ENCODE measurements around the gene ACVRL1.

The ACVRL1 gene

DNA sequence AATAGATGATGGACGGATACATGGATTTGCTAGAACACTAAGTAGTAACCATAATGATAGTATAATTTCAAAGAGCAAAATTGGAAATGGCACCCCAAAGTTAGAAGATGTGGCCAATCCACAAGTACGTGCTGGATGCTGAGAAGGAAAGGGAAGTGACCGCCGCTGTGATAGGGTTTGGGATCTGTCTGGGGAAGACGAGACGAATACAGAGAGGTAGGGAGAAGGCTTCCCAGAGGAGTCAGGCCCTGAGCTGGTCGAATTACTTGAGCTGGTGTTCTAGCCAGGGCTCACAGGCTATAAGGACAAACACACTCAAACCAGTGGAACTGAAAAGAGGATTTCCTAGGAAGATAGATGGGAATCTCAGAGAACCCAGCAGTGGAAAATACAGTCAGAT is 34.8 kb downstream of the ACVRL1 start:
- POLR2A ChIA-PET, result no interaction called here
- DNase-seq (ENCODE audit: extremely low spot score), result no peak
- CTCF ChIA-PET, result no interaction called here
- TF ChIP-seq SUZ12 (IDR thresholded peaks at IDR 0.05) (no peak), HDGF (IDR thresholded peaks at IDR 0.05; ENCODE audit: borderline replicate concordance) (no peak), ZNF384 (IDR thresholded peaks at IDR 0.05) (no peak), NFRKB (IDR thresholded peaks at IDR 0.05) (no peak), ELF4 (IDR thresholded peaks at IDR 0.05) (no peak), CTBP1 (IDR thresholded peaks at IDR 0.05; ENCODE audit: borderline replicate concordance) (no peak), LEF1 (IDR thresholded peaks at IDR 0.05; ENCODE audit: borderline replicate concordance) (no peak), FOXA1 (IDR thresholded peaks at IDR 0.05) (no peak), SP1 (IDR thresholded peaks at IDR 0.05) (no peak)

DNA sequence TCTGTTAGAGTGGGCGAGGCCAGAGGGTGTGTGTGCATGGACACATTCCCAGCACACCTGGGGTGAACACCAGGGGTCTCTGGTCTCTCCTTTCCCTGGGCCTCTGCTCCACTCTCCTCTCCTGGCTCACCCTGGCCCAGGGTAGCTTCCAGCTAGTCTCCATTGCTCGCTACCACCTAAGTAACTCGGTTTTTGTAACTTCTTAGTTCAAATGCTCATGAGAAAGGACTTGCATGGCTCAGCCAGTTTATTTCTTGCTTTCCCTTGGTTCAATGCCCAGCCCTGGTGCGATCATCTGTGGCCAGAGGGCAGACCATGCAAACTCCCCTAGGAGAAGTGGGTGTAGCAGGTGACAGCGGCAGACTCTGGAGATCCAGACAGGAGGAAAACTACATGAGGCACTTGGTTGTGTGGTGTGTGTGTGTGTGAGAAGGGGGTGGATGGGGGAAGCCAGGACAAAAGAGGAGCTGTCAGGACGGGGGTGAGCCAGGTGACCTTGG is 35.2 kb downstream of the ACVRL1 start:
- POLR2A ChIA-PET, result no interaction called here
- DNase-seq (ENCODE audit: extremely low spot score), result no peak
- CTCF ChIA-PET, result no interaction called here
- TF ChIP-seq FOXK2 (IDR thresholded peaks at IDR 0.05) (no peak), ARNT (IDR thresholded peaks at IDR 0.05) (no peak), FOXA1 (IDR thresholded peaks at IDR 0.05) (no peak), NFRKB (IDR thresholded peaks at IDR 0.05) (no peak), SP1 (IDR thresholded peaks at IDR 0.05) (no peak), L3MBTL2 (conservative IDR thresholded peaks at IDR 0.05) (no peak), ZNF384 (IDR thresholded peaks at IDR 0.05) (no peak), ELF4 (IDR thresholded peaks at IDR 0.05) (no peak), LEF1 (IDR thresholded peaks at IDR 0.05; ENCODE audit: borderline replicate concordance) (no peak)
- TF ChIP-seq, protein P1, sequence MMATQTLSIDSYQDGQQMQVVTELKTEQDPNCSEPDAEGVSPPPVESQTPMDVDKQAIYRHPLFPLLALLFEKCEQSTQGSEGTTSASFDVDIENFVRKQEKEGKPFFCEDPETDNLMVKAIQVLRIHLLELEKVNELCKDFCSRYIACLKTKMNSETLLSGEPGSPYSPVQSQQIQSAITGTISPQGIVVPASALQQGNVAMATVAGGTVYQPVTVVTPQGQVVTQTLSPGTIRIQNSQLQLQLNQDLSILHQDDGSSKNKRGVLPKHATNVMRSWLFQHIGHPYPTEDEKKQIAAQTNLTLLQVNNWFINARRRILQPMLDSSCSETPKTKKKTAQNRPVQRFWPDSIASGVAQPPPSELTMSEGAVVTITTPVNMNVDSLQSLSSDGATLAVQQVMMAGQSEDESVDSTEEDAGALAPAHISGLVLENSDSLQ (IDR thresholded peaks at IDR 0.05), result no peak

DNA sequence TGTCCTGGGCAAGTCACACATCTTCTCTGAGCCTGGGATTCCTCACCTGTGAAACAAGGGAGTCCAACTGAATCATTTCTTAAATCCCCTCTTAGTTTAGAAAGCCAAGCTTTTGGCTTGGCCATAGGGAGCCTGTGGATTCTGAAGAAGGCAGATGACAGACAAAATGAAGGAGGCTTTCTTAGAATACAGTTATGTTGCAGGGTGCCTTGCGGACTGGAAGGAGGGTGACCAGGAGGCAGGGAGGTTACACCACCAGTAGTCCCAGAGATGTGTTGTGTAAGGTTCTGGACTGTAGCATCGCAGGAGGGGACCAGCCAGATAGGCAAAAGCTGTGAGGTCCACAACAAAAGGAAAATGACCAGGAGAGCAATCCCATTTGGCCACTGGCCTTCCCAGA is 36.0 kb downstream of the ACVRL1 start:
- POLR2A ChIA-PET, result no interaction called here
- CTCF ChIA-PET, result no interaction called here
- no peak for DNase-seq (ENCODE audit: extremely low spot score)
- TF ChIP-seq NFRKB (IDR thresholded peaks at IDR 0.05) (no peak), LEF1 (IDR thresholded peaks at IDR 0.05; ENCODE audit: borderline replicate concordance) (no peak), ELF4 (IDR thresholded peaks at IDR 0.05) (no peak), L3MBTL2 (conservative IDR thresholded peaks at IDR 0.05) (no peak), ARNT (IDR thresholded peaks at IDR 0.05) (no peak), FOXA1 (IDR thresholded peaks at IDR 0.05) (no peak), HDGF (IDR thresholded peaks at IDR 0.05; ENCODE audit: borderline replicate concordance) (no peak)

DNA sequence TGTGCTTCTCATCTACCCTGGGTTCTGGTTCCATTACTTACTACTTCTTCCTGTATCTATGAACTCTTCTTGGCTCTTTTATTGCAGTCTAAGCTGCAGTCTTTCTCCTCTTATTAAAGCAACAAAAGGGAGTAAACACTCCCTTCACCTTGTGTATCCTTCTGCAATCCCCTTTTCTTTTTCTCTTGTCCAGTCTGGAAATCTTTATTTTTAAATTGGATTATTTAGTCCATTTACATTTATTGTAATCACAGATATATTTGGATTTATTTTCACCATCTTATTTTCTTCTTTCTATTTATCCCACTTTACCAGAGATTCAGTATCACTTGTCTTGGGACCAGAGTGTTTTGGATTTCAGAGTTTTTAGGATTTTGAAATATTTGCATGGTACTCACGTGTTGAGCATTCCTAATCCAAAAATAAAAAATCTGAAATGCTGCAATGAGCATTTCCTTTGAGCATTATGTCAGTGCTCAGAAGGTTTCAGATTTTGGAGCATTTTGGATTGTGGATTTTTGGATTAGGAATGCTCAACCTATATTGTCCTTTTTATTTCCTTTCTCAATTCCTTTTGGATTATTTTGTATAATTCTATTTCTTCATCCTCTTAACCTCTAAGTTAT is 37.4 kb downstream of the ACVRL1 start:
- ChIA-PET CTCF (no interaction called here), POLR2A (no interaction called here)
- DNase-seq (ENCODE audit: extremely low spot score), result no peak
- TF ChIP-seq CTBP1 (IDR thresholded peaks at IDR 0.05; ENCODE audit: borderline replicate concordance) (no peak), NFRKB (IDR thresholded peaks at IDR 0.05) (no peak), ELF4 (IDR thresholded peaks at IDR 0.05) (no peak), HDGF (IDR thresholded peaks at IDR 0.05; ENCODE audit: borderline replicate concordance) (no peak), BHLHE40 (IDR thresholded peaks at IDR 0.05; ENCODE audit: borderline replicate concordance) (no peak), FOXM1 (IDR thresholded peaks at IDR 0.05; ENCODE audit: borderline replicate concordance) (no peak), ARNT (IDR thresholded peaks at IDR 0.05) (no peak), FOXK2 (IDR thresholded peaks at IDR 0.05) (no peak), TARDBP (IDR thresholded peaks at IDR 0.05) (no peak), SP1 (IDR thresholded peaks at IDR 0.05) (no peak), LEF1 (IDR thresholded peaks at IDR 0.05; ENCODE audit: borderline replicate concordance) (no peak)
- TF ChIP-seq, protein P1 (IDR thresholded peaks at IDR 0.05), result no peak

DNA sequence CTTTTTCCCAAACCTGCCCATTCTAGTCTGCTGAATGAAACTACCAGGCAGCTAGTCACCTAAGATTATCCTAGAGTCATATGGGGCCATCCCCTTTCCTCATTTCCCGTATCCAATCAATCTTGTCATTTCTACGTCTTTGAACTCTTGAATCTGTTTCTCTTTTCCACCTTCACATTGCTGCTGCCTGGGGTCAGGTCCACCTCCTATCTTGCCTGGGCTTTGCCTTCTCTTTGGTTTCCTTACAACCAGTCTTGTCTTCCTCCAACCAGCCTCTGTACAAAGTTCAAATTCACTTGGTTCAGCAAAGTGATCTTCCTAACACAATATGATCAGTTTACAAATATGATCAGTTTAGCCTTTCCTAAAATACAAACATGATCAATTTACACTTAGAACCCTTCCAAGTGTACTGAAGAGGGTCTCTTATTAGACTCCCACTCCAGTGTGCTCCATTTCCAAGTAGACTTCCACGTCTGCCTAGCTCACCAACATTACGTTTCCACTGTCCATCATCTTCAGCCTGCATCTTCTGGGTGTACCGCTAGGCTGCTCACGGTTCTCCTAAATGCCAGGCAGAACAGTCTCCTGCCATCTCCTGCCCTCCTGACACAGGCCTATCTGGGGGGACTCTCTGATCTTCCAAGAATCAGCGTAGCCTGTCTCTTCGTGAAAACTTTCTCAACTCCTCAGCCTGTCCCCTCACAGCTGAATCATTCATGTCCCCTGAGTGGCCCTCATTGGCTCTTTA is 40.1 kb downstream of the ACVRL1 start:
- POLR2A ChIA-PET, result no interaction called here
- DNase-seq (ENCODE audit: extremely low spot score), result no peak
- no peak for TF ChIP-seq TARDBP (IDR thresholded peaks at IDR 0.05)
- CTCF ChIA-PET, result no interaction called here

DNA sequence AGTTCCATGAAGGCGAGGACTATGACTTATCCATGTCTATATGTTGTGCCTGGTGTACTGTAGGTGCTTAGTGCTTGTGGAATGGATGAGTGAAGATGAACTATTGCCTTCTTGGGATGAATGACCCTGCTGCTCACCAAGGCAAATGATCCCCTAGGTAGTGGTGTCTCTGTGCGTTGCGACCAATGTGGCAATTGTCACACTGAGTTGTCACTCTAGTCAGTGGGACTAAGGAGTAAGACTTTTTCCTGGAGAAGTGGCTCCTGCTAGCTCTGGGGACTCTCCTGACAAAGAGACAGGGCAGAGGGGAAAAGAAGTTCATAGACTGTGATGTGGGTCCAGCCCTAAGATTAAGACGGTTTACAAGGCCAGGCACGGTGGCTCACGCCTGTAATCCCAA is 40.8 kb downstream of the ACVRL1 start:
- CTCF ChIA-PET, result interaction anchor here (1.0 kb wide), 1 partner anchor 25 kb away, joined by 4 read pairs; no protein-coding TSS in a partner anchor
- POLR2A ChIA-PET, result no interaction called here
- DNase-seq (ENCODE audit: extremely low spot score), result no peak
- TF ChIP-seq CTBP1 (IDR thresholded peaks at IDR 0.05; ENCODE audit: borderline replicate concordance), result no peak
- TF ChIP-seq NFRKB (IDR thresholded peaks at IDR 0.05), result no peak
- TF ChIP-seq TARDBP (IDR thresholded peaks at IDR 0.05), result no peak
- TF ChIP-seq ELF4 (IDR thresholded peaks at IDR 0.05), result no peak
- no peak for TF ChIP-seq ARNT (IDR thresholded peaks at IDR 0.05)
- no peak for TF ChIP-seq BHLHE40 (IDR thresholded peaks at IDR 0.05; ENCODE audit: borderline replicate concordance)

DNA sequence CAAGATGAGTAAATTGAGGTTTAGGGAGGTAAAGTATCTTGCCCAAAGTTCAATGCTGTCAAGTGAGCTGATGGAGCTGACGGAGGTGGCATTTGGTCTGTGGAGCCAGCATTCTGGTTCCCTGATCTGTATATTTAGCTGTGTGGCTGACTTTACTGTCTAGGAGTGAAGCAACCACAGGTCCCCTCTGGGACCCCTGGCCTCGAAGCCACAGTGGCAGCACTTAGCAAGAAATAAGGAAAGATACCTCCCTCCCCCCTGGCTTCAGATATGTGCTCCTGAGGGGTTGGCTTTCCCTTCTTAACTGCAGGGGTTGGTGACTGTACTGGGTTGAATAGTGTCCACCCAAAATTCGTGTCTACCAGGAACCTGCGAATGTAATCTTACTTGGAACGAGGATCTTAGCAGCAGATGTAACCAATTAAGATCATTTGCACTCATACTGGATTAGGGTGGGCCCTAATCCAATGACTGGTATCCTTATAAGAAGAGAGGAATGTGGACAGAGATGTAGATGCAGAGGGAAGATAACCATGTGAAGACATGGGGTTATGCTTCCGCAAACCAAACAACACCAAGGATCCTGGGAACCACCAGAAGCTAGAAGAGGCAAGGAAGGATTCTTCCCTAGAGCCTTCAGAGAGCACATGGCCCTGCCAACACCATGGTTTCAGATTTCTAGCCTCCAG is 42.2 kb downstream of the ACVRL1 start:
- DNase-seq (ENCODE audit: extremely low spot score), result no peak
- ChIA-PET CTCF (interaction anchor here (1.0 to 1.2 kb wide), 2 partner anchors 22 to 26 kb away, joined by 4 to 7 read pairs; no protein-coding TSS in a partner anchor), POLR2A (interaction anchor here (0.7 kb wide), 1 partner anchor 15 kb away, joined by 3 read pairs; no protein-coding TSS in a partner anchor)
- no peak for TF ChIP-seq ZNF384 (IDR thresholded peaks at IDR 0.05)
- no peak for TF ChIP-seq ELF4 (IDR thresholded peaks at IDR 0.05)
- no peak for TF ChIP-seq BHLHE40 (IDR thresholded peaks at IDR 0.05; ENCODE audit: borderline replicate concordance)
- no peak for TF ChIP-seq CTBP1 (IDR thresholded peaks at IDR 0.05; ENCODE audit: borderline replicate concordance)
- no peak for TF ChIP-seq HDGF (IDR thresholded peaks at IDR 0.05; ENCODE audit: borderline replicate concordance)
- TF ChIP-seq TARDBP (IDR thresholded peaks at IDR 0.05), result no peak
- TF ChIP-seq ARNT (IDR thresholded peaks at IDR 0.05), result no peak
- no peak for TF ChIP-seq NFRKB (IDR thresholded peaks at IDR 0.05)
- TF ChIP-seq FOXK2 (IDR thresholded peaks at IDR 0.05), result no peak
- TF ChIP-seq LEF1 (IDR thresholded peaks at IDR 0.05; ENCODE audit: borderline replicate concordance), result no peak
- no peak for TF ChIP-seq SUZ12 (IDR thresholded peaks at IDR 0.05)
- TF ChIP-seq, protein P1 (IDR thresholded peaks at IDR 0.05), result no peak
- no peak for TF ChIP-seq FOXA1 (IDR thresholded peaks at IDR 0.05)
- TF ChIP-seq SP1 (IDR thresholded peaks at IDR 0.05), result no peak
- no peak for TF ChIP-seq FOXM1 (IDR thresholded peaks at IDR 0.05; ENCODE audit: borderline replicate concordance)

All from HEK293T (cell line).